H1 (cell line): Measurements from ENCODE around the gene MAOB. TPM values are rescaled to one million over a fixed set of nuclear protein-coding genes. Genes with fewer than 3 reads are reported as not detected.

Source experiments
- CTCF ChIA-PET: fragments of 300-600 bp; sonication (Branson Sonifier 250); formaldehyde crosslinking; loops from one replicate; lab custom pipeline; 2021; ENCODE audit not compliant: partially characterized antibody; lab: Charles Lee
- POLR2A ChIA-PET: fragments of 300-600 bp; sonication (Branson Sonifier 250); formaldehyde crosslinking; loops from one replicate; lab custom pipeline; 2021; ENCODE audit warnings: inconsistent platforms; ENCODE audit not compliant: partially characterized antibody; lab: Charles Lee
- DNase-seq, 2 experiments: peaks; one replicate each; pipeline versions ENCODE4 v3.0.0 to v3.0.0-alpha.2; 2010 to 2022; ENCODE audit warnings: low spot score in 2 of 2, low read depth in 1 of 2, mixed read lengths in 1 of 2
- FAIRE-seq: peaks from 2 replicates; lab custom pipeline; 2011; peaks lifted over from hg19 to GRCh38; lab: Jason Lieb, UNC
- H2AFZ ChIP-seq: 2 replicates; pipeline ENCODE4 v1.8.1; 2012; ENCODE audit warnings: low read length, inconsistent platforms
- H2AK5ac ChIP-seq: 2 replicates; pipeline ENCODE4 v1.6.1; 2013; ENCODE audit warnings: low read depth, low read length
- H2BK120ac ChIP-seq: replicated peaks from 2 replicates; pipeline ENCODE3; 2013; ENCODE audit warnings: low read depth, low read length, inconsistent platforms
- H2BK12ac ChIP-seq: 2 replicates; pipeline ENCODE4 v1.6.1; 2013; ENCODE audit warnings: low read depth, low read length
- H2BK15ac ChIP-seq: 2 replicates; pipeline ENCODE4 v1.6.1; 2013; ENCODE audit warnings: low read length
- H2BK20ac ChIP-seq: 2 replicates; pipeline ENCODE4 v1.6.1; 2013; ENCODE audit warnings: low read length
- H2BK5ac ChIP-seq: 2 replicates; pipeline ENCODE4 v1.6.1; 2013; ENCODE audit warnings: low read depth, low read length
- H3K14ac ChIP-seq: 2 replicates; pipeline ENCODE4 v1.6.1; 2013; ENCODE audit warnings: inconsistent platforms; ENCODE audit not compliant: insufficient read length
- H3K18ac ChIP-seq: 2 replicates; pipeline ENCODE4 v1.6.1; 2013; ENCODE audit warnings: low read length; ENCODE audit errors: extremely low read depth
- H3K23ac ChIP-seq: 2 replicates; pipeline ENCODE4 v1.6.1; 2013; ENCODE audit warnings: inconsistent platforms; ENCODE audit not compliant: insufficient read length
- H3K23me2 ChIP-seq: 2 replicates; pipeline ENCODE4 v1.6.1; 2013; ENCODE audit warnings: low read depth, low read length
- H3K27ac ChIP-seq: 2 replicates; pipeline ENCODE4 v1.6.1; 2011; ENCODE audit warnings: low read depth, low read length, inconsistent platforms
- H3K27me3 ChIP-seq, 4 experiments: replicated peaks in 1 of 4; 1 replicate in 1 of 4; 2 replicates in 3 of 4; pipeline versions ENCODE4 v1.6.1 to v1.8.1; 2011 to 2013; ENCODE audit warnings: low read length in 3 of 4, mild to moderate bottlenecking in 3 of 4, inconsistent platforms in 2 of 4, mixed read lengths in 2 of 4, moderate library complexity in 1 of 4; ENCODE audit not compliant: control insufficient read depth in 3 of 4, insufficient read depth in 3 of 4; ENCODE audit errors: extremely low read depth in 1 of 4
- H3K36me3 ChIP-seq, 4 experiments: 2 replicates each; pipeline versions ENCODE4 v1.6.1 to v1.8.1; 2011 to 2013; ENCODE audit warnings: mild to moderate bottlenecking in 4 of 4, low read length in 3 of 4, moderate library complexity in 2 of 4, control low read depth in 1 of 4, inconsistent platforms in 1 of 4; ENCODE audit not compliant: insufficient read depth in 4 of 4, control insufficient read depth in 2 of 4
- H3K4ac ChIP-seq: replicated peaks from 2 replicates; pipeline ENCODE3; 2013; ENCODE audit warnings: low read length, low read depth, mixed read lengths, inconsistent platforms; ENCODE audit not compliant: insufficient read length
- H3K4me1 ChIP-seq, 4 experiments: replicated peaks in 1 of 4; 1 replicate in 1 of 4; 2 replicates in 3 of 4; pipeline versions ENCODE4 v1.6.1 to v1.8.1; 2011 to 2013; ENCODE audit warnings: low read length in 3 of 4, inconsistent platforms in 2 of 4, mixed read lengths in 1 of 4; ENCODE audit not compliant: insufficient read depth in 4 of 4, control insufficient read depth in 3 of 4
- H3K4me2 ChIP-seq, 2 experiments: 2 replicates each; pipeline versions ENCODE4 v1.6.1 to v1.8.1; 2011 to 2013; ENCODE audit warnings: low read depth in 2 of 2, low read length in 2 of 2, control low read depth in 1 of 2, inconsistent platforms in 1 of 2, mild to moderate bottlenecking in 1 of 2; ENCODE audit not compliant: insufficient read depth in 1 of 2
- H3K4me3 ChIP-seq, 4 experiments: fragments of 200-600, 300-600 bp in 1 of 4; sonication (generic), shearing (Covaris generic), sonication (Bioruptor Twin) in 1 of 4; 2 replicates each; pipeline versions ENCODE4 v1.5.1 to v1.8.1; 2011 to 2016; ENCODE audit warnings: low read length in 4 of 4, low read depth in 3 of 4, control low read depth in 2 of 4, inconsistent platforms in 2 of 4, mild to moderate bottlenecking in 2 of 4, mixed read lengths in 1 of 4, moderate library complexity in 1 of 4; ENCODE audit not compliant: insufficient read depth in 2 of 4; ENCODE audit errors: extremely low read depth in 1 of 4
- H3K56ac ChIP-seq: replicated peaks from 2 replicates; pipeline ENCODE3; 2013; ENCODE audit warnings: low read depth, mild to moderate bottlenecking, mixed read lengths, low read length, inconsistent platforms; ENCODE audit not compliant: insufficient read length
- H3K79me1 ChIP-seq: 2 replicates; pipeline ENCODE4 v1.6.1; 2013; ENCODE audit warnings: low read depth, low read length, control low read depth
- H3K79me2 ChIP-seq, 2 experiments: 2 replicates each; pipeline versions ENCODE4 v1.6.1 to v1.8.1; 2012 to 2013; ENCODE audit warnings: low read length in 2 of 2, mild to moderate bottlenecking in 2 of 2, inconsistent platforms in 1 of 2; ENCODE audit not compliant: insufficient read depth in 2 of 2, control insufficient read depth in 1 of 2
- H3K9ac ChIP-seq, 4 experiments: replicated peaks in 1 of 4; 1 replicate in 1 of 4; 2 replicates in 3 of 4; pipeline versions ENCODE4 v1.6.1 to v1.8.1; 2011 to 2013; ENCODE audit warnings: low read depth in 3 of 4, low read length in 3 of 4, control low read depth in 2 of 4, mild to moderate bottlenecking in 2 of 4, moderate library complexity in 2 of 4, inconsistent platforms in 1 of 4; ENCODE audit errors: extremely low read depth in 1 of 4
- H3K9me3 ChIP-seq, 2 experiments: 2 replicates each; pipeline versions ENCODE4 v1.6.1 to v1.8.1; 2012 to 2013; ENCODE audit warnings: mild to moderate bottlenecking in 2 of 2, moderate library complexity in 2 of 2, control low read depth in 1 of 2, inconsistent platforms in 1 of 2, low read depth in 1 of 2, low read length in 1 of 2, mixed read lengths in 1 of 2; ENCODE audit not compliant: insufficient read depth in 2 of 2
- H4K20me1 ChIP-seq, 2 experiments: replicated peaks in 1 of 2; 2 replicates each; pipeline versions ENCODE3 to v1.8.1; 2011 to 2013; ENCODE audit warnings: inconsistent platforms in 2 of 2, low read length in 2 of 2, mild to moderate bottlenecking in 1 of 2; ENCODE audit not compliant: insufficient read depth in 2 of 2, control insufficient read depth in 1 of 2
- H4K5ac ChIP-seq: 2 replicates; pipeline ENCODE4 v1.6.1; 2013; ENCODE audit warnings: low read length, low read depth, mixed read lengths, inconsistent platforms; ENCODE audit not compliant: insufficient read length
- H4K8ac ChIP-seq: 2 replicates; pipeline ENCODE4 v1.8.0; 2013; ENCODE audit warnings: mild to moderate bottlenecking, moderate library complexity, low read length, inconsistent platforms; ENCODE audit not compliant: insufficient read depth; ENCODE audit errors: extremely low read depth
- H4K91ac ChIP-seq: replicated peaks from 2 replicates; pipeline ENCODE3; 2013; ENCODE audit warnings: low read length, mixed read lengths, inconsistent platforms; ENCODE audit not compliant: insufficient read length
- ASH2L ChIP-seq: fragments of 200-600, 300-600 bp; sonication (generic); IDR thresholded peaks from one replicate; pipeline ENCODE4 v1.7.1; 2017; ENCODE audit warnings: low read length
- CBX5 ChIP-seq: fragments of 300-800, 300-1000 bp; sonication (generic); IDR thresholded peaks from 2 replicates; pipeline ENCODE4 v1.7.1; 2016; ENCODE audit warnings: antibody characterized with exemption, low read length, low read depth
- CBX8 ChIP-seq: fragments of 300-800, 300-1000 bp; sonication (generic); IDR thresholded peaks from 2 replicates; pipeline ENCODE4 v1.7.1; 2016; ENCODE audit warnings: low read depth, low read length, borderline replicate concordance
- CEBPB ChIP-seq: IDR thresholded peaks from 2 replicates; pipeline ENCODE4 v1.6.1; 2012; ENCODE audit warnings: low read depth, low read length
- CHD2 ChIP-seq: IDR thresholded peaks from 2 replicates; pipeline ENCODE4 v1.6.1; 2012; ENCODE audit warnings: low read length, improper control_type of control experiment
- EGR1 ChIP-seq: IDR thresholded peaks from 2 replicates; pipeline ENCODE4 v1.6.1; 2011; ENCODE audit warnings: low read depth, low read length, borderline replicate concordance
- FOSL1 ChIP-seq: IDR thresholded peaks from 2 replicates; pipeline ENCODE4 v1.6.1; 2011; ENCODE audit warnings: mild to moderate bottlenecking, low read depth, low read length, moderate library complexity; ENCODE audit not compliant: insufficient read depth
- GTF2F1 ChIP-seq: IDR thresholded peaks from 2 replicates; pipeline ENCODE4 v1.6.1; 2012; ENCODE audit warnings: low read depth, low read length, improper control_type of control experiment, borderline replicate concordance
- MAX ChIP-seq: IDR thresholded peaks from 2 replicates; pipeline ENCODE4 v1.6.1; 2012; ENCODE audit warnings: inconsistent platforms
- POU5F1 ChIP-seq: IDR thresholded peaks from 2 replicates; pipeline ENCODE4 v1.6.1; 2011; ENCODE audit warnings: low read depth, mild to moderate bottlenecking, low read length, moderate library complexity
- whole genome bisulfite sequencing, 2 experiments: shearing (Covaris generic) in 1 of 2; methylation state at CpG; one replicate each; pipeline versions ENCODE4 v1.1.6 to v1.1.7; 2013 to 2015; ENCODE audit warnings: low lambda C conversion rate in 2 of 2, mixed read lengths in 2 of 2, inconsistent platforms in 1 of 2, low coverage in 1 of 2, missing lambda C conversion rate in 1 of 2; ENCODE audit not compliant: insufficient replicate concordance in 2 of 2, insufficient coverage in 1 of 2, insufficient read length in 1 of 2; ENCODE audit errors: extremely low coverage in 1 of 2, missing lambda C conversion rate in 1 of 2; 5-methylcytosine and 5-hydroxymethylcytosine counted together
- polyA plus RNA-seq, 7 experiments: library from polyadenylated mRNA; depleted of rRNA in 3 of 7; stranded (reverse) in 5 of 7; unstranded in 2 of 7; fragments of >200 nt in 5 of 7; fragments of 200-250 nt in 2 of 7; gene quantifications; 1 replicate in 5 of 7; 2 replicates in 1 of 7; 4 replicates in 1 of 7; pipeline versions ENCODE4 v1.2.1 to v1.2.3, GENCODE V29; 2011 to 2013; ENCODE audit warnings: missing spikeins in 2 of 7, mixed read lengths in 2 of 7
- total RNA-seq: library from RNA; stranded (reverse); fragmentation: NEBNext Ultra II Directional; extraction: Animal tissue kit (Norgen Biotek cat#: 25700); gene quantifications from 2 replicates; pipeline ENCODE4 v1.2.1, GENCODE V29; 2021

Gene MAOB
- total and polyA plus RNA-seq, 2 of the 8 experiments (the other 6 are each of a cell fraction or from before 2014, with no cell fraction given), result 0.73 to 1.1 TPM

DNA sequence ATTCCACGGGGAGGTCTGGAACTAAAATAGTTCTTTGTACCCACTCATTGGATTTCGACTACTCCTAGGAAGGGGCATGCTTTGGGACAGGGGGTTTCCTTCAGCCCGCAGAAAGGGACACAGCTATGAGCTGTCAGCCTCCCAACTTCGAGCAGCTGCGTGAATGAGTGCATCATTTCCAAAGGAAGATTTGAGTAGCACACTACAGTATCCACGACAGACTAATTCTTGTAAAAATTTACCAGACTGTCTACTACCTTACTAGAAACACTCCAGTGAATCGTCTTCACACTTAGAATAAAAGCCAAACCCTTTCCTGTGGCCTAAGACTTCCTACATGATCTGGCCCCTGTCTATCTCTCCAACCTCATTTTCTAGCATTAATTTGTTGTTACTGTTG, 124.2 kb downstream of the MAOB start:
- no peak overlapping the region for H3K18ac ChIP-seq
- H2BK120ac ChIP-seq, result no peak overlapping the region
- no peak overlapping the region for H4K91ac ChIP-seq
- no peak overlapping the region for H2BK12ac ChIP-seq
- no peak overlapping the region for H2BK20ac ChIP-seq
- no peaks in the 10 kb centered on the region for H3K79me2 ChIP-seq
- FAIRE-seq (no peak), DNase-seq (no peak)
- WGBS, 2 experiments, result 95% methylated on average over 5 of the region's 7 CpGs; no CpG with 5 or more reads in 1 of the 2 experiments
- H3K14ac ChIP-seq, result no peak overlapping the region
- no peak overlapping the region for H4K5ac ChIP-seq
- ChIA-PET CTCF (no interaction called here), POLR2A (no interaction called here)
- no peak overlapping the region for H3K4me3 ChIP-seq
- H4K20me1 ChIP-seq, result no peaks in the 10 kb centered on the region
- H3K27me3 ChIP-seq, result no peaks in the 10 kb centered on the region
- H3K4me1 ChIP-seq, result no peaks in the 10 kb centered on the region
- no peak overlapping the region for H3K9ac ChIP-seq
- TF ChIP-seq MAX (no peak), CBX5 (no peak), EGR1 (no peak), CEBPB (no peak), FOSL1 (no peak), GTF2F1 (no peak), CHD2 (no peak), CBX8 (no peak), POU5F1 (no peak), ASH2L (no peak)
- no peak overlapping the region for H3K27ac ChIP-seq
- no peak overlapping the region for H3K56ac ChIP-seq
- no peak overlapping the region for H3K4ac ChIP-seq
- no peak overlapping the region for H3K4me2 ChIP-seq
- H3K79me1 ChIP-seq, result no peaks in the 10 kb centered on the region
- no peak overlapping the region for H2BK15ac ChIP-seq
- H3K9me3 ChIP-seq, result no peaks in the 10 kb centered on the region
- H4K8ac ChIP-seq, result no peak overlapping the region
- no peaks in the 10 kb centered on the region for H3K36me3 ChIP-seq
- no peak overlapping the region for H2BK5ac ChIP-seq
- no peak overlapping the region for H3K23ac ChIP-seq
- H2AK5ac ChIP-seq, result no peak overlapping the region
- H3K23me2 ChIP-seq, result no peaks in the 10 kb centered on the region
- H2AFZ ChIP-seq, result no peak overlapping the region
